IMR-90 (cell line): Measurements from ENCODE around the gene ZNF503. TPM values are rescaled to one million over a fixed set of nuclear protein-coding genes. Genes with fewer than 3 reads are reported as not detected.

ENCODE experiments used
- ATAC-seq: fragments of 200-7000 bp; cut with Tn5 transposase; 2 replicates; pipeline ENCODE4 v1.9.1; 2020; ENCODE audit warnings: low read depth, mild to moderate bottlenecking, moderate library complexity
- BruUV-seq: library from RNA; stranded (reverse); fragments of 400-500 nt; replicated peaks from 2 replicates; lab custom pipeline; 2021; lab: Mats Ljungman, UMichigan
- CTCF ChIA-PET: fragments of 300-600 bp; formaldehyde crosslinking; extraction: SDS; loops from one replicate; lab custom pipeline; 2021; ENCODE audit warnings: antibody characterized with exemption; lab: Yijun Ruan, JAX
- POLR2A ChIA-PET: fragments of 300-600 bp; sonication (Branson Sonifier 250); formaldehyde crosslinking; loops from one replicate; lab custom pipeline; 2022; ENCODE audit warnings: antibody characterized with exemption; ENCODE audit not compliant: unreplicated experiment; lab: Charles Lee
- DNase-seq: peaks from one replicate; pipeline ENCODE4 v3.0.0; 2013
- H2AFZ ChIP-seq: replicated peaks from 2 replicates; pipeline ENCODE3; 2013; ENCODE audit warnings: low read length, mild to moderate bottlenecking; ENCODE audit not compliant: poor library complexity
- H2AK5ac ChIP-seq: 2 replicates; pipeline ENCODE4 v1.6.1; 2013; ENCODE audit warnings: low read depth, low read length, inconsistent platforms
- H2AK9ac ChIP-seq: replicated peaks from 2 replicates; pipeline ENCODE3; 2013; ENCODE audit warnings: mild to moderate bottlenecking, low read depth, low read length, moderate library complexity; ENCODE audit not compliant: poor library complexity
- H2BK120ac ChIP-seq: 2 replicates; pipeline ENCODE4 v1.6.1; 2013; ENCODE audit warnings: low read depth, low read length, inconsistent platforms
- H2BK15ac ChIP-seq: 3 replicates; pipeline ENCODE4 v1.6.1; 2013; ENCODE audit warnings: low read depth, low read length, inconsistent platforms
- H2BK20ac ChIP-seq: 2 replicates; pipeline ENCODE4 v1.6.1; 2013; ENCODE audit warnings: low read depth, mild to moderate bottlenecking, inconsistent platforms, low read length, moderate library complexity
- H2BK5ac ChIP-seq: 2 replicates; pipeline ENCODE4 v1.6.1; 2013; ENCODE audit warnings: mild to moderate bottlenecking, low read depth, low read length, inconsistent platforms; ENCODE audit not compliant: poor library complexity, severe bottlenecking
- H3K14ac ChIP-seq: replicated peaks from 2 replicates; pipeline ENCODE4 v1.6.1; 2013; ENCODE audit warnings: low read depth, low read length, inconsistent platforms
- H3K18ac ChIP-seq: 2 replicates; pipeline ENCODE4 v1.6.1; 2013; ENCODE audit warnings: low read depth, low read length, control low read depth
- H3K23ac ChIP-seq: 2 replicates; pipeline ENCODE4 v1.6.1; 2013; ENCODE audit warnings: low read depth, low read length, inconsistent platforms
- H3K27ac ChIP-seq: 2 replicates; pipeline ENCODE4 v1.5.1; 2013; ENCODE audit warnings: mild to moderate bottlenecking, control low read depth, low read length; ENCODE audit not compliant: insufficient read depth
- H3K27me3 ChIP-seq: 2 replicates; pipeline ENCODE4 v1.6.1; 2013; ENCODE audit warnings: low read length; ENCODE audit not compliant: control insufficient read depth, insufficient read depth
- H3K36me3 ChIP-seq: 2 replicates; pipeline ENCODE4 v1.6.1; 2013; ENCODE audit warnings: low read length, mixed read lengths; ENCODE audit not compliant: control insufficient read depth, insufficient read depth
- H3K4ac ChIP-seq: 2 replicates; pipeline ENCODE4 v1.6.1; 2013; ENCODE audit warnings: low read depth, low read length, inconsistent platforms
- H3K4me1 ChIP-seq: 2 replicates; pipeline ENCODE4 v1.6.1; 2013; ENCODE audit warnings: low read length, mixed read lengths; ENCODE audit not compliant: control insufficient read depth, insufficient read depth
- H3K4me2 ChIP-seq: 2 replicates; pipeline ENCODE4 v1.6.1; 2013; ENCODE audit warnings: low read depth, mild to moderate bottlenecking, control low read depth, low read length, moderate library complexity
- H3K4me3 ChIP-seq: 2 replicates; pipeline ENCODE4 v1.5.1; 2013; ENCODE audit warnings: low read depth, mild to moderate bottlenecking, control low read depth, low read length, moderate library complexity; ENCODE audit not compliant: insufficient read depth
- H3K56ac ChIP-seq: 2 replicates; pipeline ENCODE4 v1.6.1; 2013; ENCODE audit warnings: low read length, inconsistent platforms; ENCODE audit not compliant: insufficient read depth; ENCODE audit errors: extremely low read depth
- H3K79me1 ChIP-seq, 2 experiments: 2 replicates each; pipeline ENCODE4 v1.6.1; 2013; ENCODE audit warnings: low read length in 2 of 2, inconsistent platforms in 1 of 2, low read depth in 1 of 2
- H3K9ac ChIP-seq: 2 replicates; pipeline ENCODE4 v1.6.1; 2013; ENCODE audit warnings: low read depth, low read length, control low read depth
- H3K9me1 ChIP-seq: 2 replicates; pipeline ENCODE4 v1.6.1; 2013; ENCODE audit warnings: low read length, inconsistent platforms; ENCODE audit not compliant: insufficient read depth
- H3K9me3 ChIP-seq: 2 replicates; pipeline ENCODE4 v1.6.1; 2013; ENCODE audit warnings: low read length; ENCODE audit not compliant: control insufficient read depth, insufficient read depth
- H4K20me1 ChIP-seq: 2 replicates; pipeline ENCODE4 v1.6.1; 2013; ENCODE audit warnings: low read length, inconsistent platforms; ENCODE audit not compliant: insufficient read depth
- H4K5ac ChIP-seq: 2 replicates; pipeline ENCODE4 v1.6.1; 2013; ENCODE audit warnings: mild to moderate bottlenecking, low read depth, low read length, control low read depth
- H4K8ac ChIP-seq, 2 experiments: 2 replicates each; pipeline ENCODE4 v1.6.1; 2013; ENCODE audit warnings: low read depth in 2 of 2, low read length in 2 of 2, control low read depth in 1 of 2, inconsistent platforms in 1 of 2
- H4K91ac ChIP-seq: 2 replicates; pipeline ENCODE4 v1.6.1; 2013; ENCODE audit warnings: low read depth, low read length, inconsistent platforms; ENCODE audit not compliant: insufficient read depth
- CEBPB ChIP-seq: IDR thresholded peaks from 2 replicates; pipeline ENCODE4 v1.6.1; 2012; ENCODE audit warnings: low read depth, low read length, improper control_type of control experiment
- FOS ChIP-seq: fragments of 150-350 bp; IDR thresholded peaks from 2 replicates; pipeline ENCODE4 v1.6.1; 2016; ENCODE audit warnings: low read depth, low read length
- MAFK ChIP-seq: IDR thresholded peaks from 2 replicates; pipeline ENCODE4 v1.6.1; 2012; ENCODE audit warnings: low read depth, low read length, improper control_type of control experiment
- MAZ ChIP-seq: IDR thresholded peaks from 2 replicates; pipeline ENCODE4 v1.6.1; 2012; ENCODE audit warnings: low read depth, mild to moderate bottlenecking, low read length, improper control_type of control experiment, moderate library complexity, borderline replicate concordance
- MXI1 ChIP-seq: IDR thresholded peaks from 2 replicates; pipeline ENCODE4 v1.6.1; 2012; ENCODE audit warnings: low read depth, mild to moderate bottlenecking, low read length, moderate library complexity, borderline replicate concordance
- NFE2L2 ChIP-seq: fragments of 150-350 bp; IDR thresholded peaks from 2 replicates; pipeline ENCODE4 v1.6.1; 2016; ENCODE audit warnings: low read depth, mild to moderate bottlenecking, low read length
- POLR2A ChIP-seq: IDR thresholded peaks from 2 replicates; pipeline ENCODE4 v1.6.1; 2012; ENCODE audit warnings: mild to moderate bottlenecking, low read depth, low read length
- RAD21 ChIP-seq: IDR thresholded peaks from 2 replicates; pipeline ENCODE4 v1.6.1; 2012; ENCODE audit warnings: low read length, improper control_type of control experiment
- RCOR1 ChIP-seq: IDR thresholded peaks from 2 replicates; pipeline ENCODE4 v1.6.1; 2012; ENCODE audit warnings: mild to moderate bottlenecking, low read length, improper control_type of control experiment; ENCODE audit not compliant: insufficient replicate concordance
- RFX5 ChIP-seq: IDR thresholded peaks from 2 replicates; pipeline ENCODE4 v1.8.0; 2012; ENCODE audit warnings: low read depth, mild to moderate bottlenecking, low read length, moderate library complexity
- SMC3 ChIP-seq: fragments of 150-350 bp; IDR thresholded peaks from 2 replicates; pipeline ENCODE4 v1.6.1; 2016; ENCODE audit warnings: low read depth, mild to moderate bottlenecking, antibody characterized with exemption, low read length, moderate library complexity
- WGBS, 2 experiments: methylation state at CpG; one replicate each; pipeline versions ENCODE4 v1.1.5 to v1.1.7; 2013; ENCODE audit warnings: missing lambda C conversion rate in 2 of 2; ENCODE audit not compliant: insufficient read length in 1 of 2; ENCODE audit errors: extremely low coverage in 2 of 2; 5-methylcytosine and 5-hydroxymethylcytosine counted together
- dilution Hi-C: fragments of 300-500 bp; cut with HindIII; formaldehyde crosslinking; loops from one replicate; pipeline ENCODE4 v1.14.3; 2018; ENCODE audit warnings: low sequenced_read_pairs; ENCODE audit not compliant: unreplicated experiment
- in situ Hi-C: fragments of 300-500 bp; cut with MboI; formaldehyde crosslinking; loops from 3 replicates; pipeline ENCODE4 v1.14.3; 2019; ENCODE audit warnings: low sequenced_read_pairs, inconsistent platforms, mixed read lengths
- intact Hi-C: fragments of 100-400 bp; cut with micrococcal nuclease; formaldehyde crosslinking; loops from 2 replicates; pipeline ENCODE4 v1.10.0; 2022
- polyA plus RNA-seq, 3 experiments: library from polyadenylated mRNA; depleted of rRNA; stranded (reverse); fragments of >200 nt; gene quantifications; 2 replicates each; pipeline ENCODE4 v1.2.3, GENCODE V29; 2012; ENCODE audit warnings: low replicate concordance in 1 of 3
- total RNA-seq: library from RNA; depleted of rRNA; stranded (reverse); fragments of >200 nt; gene quantifications from 2 replicates; pipeline ENCODE4 v1.2.3, GENCODE V29; 2012
- TF ChIP-seq, protein P1 (sequence below): fragments of 150-350 bp; IDR thresholded peaks from 2 replicates; pipeline ENCODE4 v1.6.1; 2016; ENCODE audit warnings: low read depth, mild to moderate bottlenecking, low read length, moderate library complexity, borderline replicate concordance
- TF ChIP-seq, protein P2 (sequence below): conservative IDR thresholded peaks from 2 replicates; pipeline ENCODE4 v1.5.1; 2012; ENCODE audit warnings: mild to moderate bottlenecking, low read depth, low read length, improper control_type of control experiment
- TF ChIP-seq, protein P3 (sequence below): fragments of 150-350 bp; IDR thresholded peaks from 2 replicates; pipeline ENCODE4 v1.6.1; 2017; ENCODE audit warnings: mild to moderate bottlenecking, antibody characterized with exemption, low read length, low read depth

Gene ZNF503
- total and polyA plus RNA-seq, 2 of the 4 experiments (the other 2 are of a cell fraction) = 0.36 to 5.8 TPM

DNA sequence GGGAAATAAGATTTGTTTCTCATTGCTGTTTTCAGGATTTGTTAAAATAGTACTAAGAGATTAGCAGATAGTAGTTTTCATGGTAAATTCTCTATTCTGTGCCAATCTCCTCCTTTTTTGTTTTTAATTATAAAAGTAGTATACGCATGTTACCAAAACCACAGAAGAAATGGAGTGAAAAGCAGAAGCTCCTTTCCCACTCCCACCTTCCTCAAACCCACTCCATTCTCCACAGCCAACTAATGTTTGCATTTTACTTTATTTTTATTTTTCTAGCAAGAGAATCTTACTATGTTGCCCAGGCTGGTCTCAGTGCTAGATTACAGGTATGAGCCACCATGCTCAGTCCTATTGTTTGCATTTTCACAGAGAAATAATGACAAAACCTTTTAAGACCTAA is 25.3 kb upstream of the ZNF503 start:
- dilution Hi-C loops = no loop called here
- no peak overlapping the region for H4K91ac ChIP-seq
- H2AK5ac ChIP-seq = no peak overlapping the region
- H3K14ac ChIP-seq = no peak overlapping the region
- no peak overlapping the region for H4K5ac ChIP-seq
- in situ Hi-C loops = no loop called here
- no peak overlapping the region for H3K23ac ChIP-seq
- H4K8ac ChIP-seq = no peak overlapping the region
- no peak overlapping the region for H3K56ac ChIP-seq
- H4K20me1 ChIP-seq = no peaks in the 10 kb centered on the region
- H3K27ac ChIP-seq = no peak overlapping the region
- H3K4me1 ChIP-seq = peaks cover 6% of the 10 kb centered on the region; the same call in 1 of the 2 replicates
- TF ChIP-seq FOS (no peak), MXI1 (no peak), NFE2L2 (no peak), MAZ (no peak), RAD21 (no peak), MAFK (no peak), SMC3 (no peak), RFX5 (no peak), CEBPB (no peak), RCOR1 (no peak), POLR2A (no peak)
- TF ChIP-seq, protein P1, sequence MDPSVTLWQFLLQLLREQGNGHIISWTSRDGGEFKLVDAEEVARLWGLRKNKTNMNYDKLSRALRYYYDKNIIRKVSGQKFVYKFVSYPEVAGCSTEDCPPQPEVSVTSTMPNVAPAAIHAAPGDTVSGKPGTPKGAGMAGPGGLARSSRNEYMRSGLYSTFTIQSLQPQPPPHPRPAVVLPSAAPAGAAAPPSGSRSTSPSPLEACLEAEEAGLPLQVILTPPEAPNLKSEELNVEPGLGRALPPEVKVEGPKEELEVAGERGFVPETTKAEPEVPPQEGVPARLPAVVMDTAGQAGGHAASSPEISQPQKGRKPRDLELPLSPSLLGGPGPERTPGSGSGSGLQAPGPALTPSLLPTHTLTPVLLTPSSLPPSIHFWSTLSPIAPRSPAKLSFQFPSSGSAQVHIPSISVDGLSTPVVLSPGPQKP = no peak
- TF ChIP-seq, protein P2, sequence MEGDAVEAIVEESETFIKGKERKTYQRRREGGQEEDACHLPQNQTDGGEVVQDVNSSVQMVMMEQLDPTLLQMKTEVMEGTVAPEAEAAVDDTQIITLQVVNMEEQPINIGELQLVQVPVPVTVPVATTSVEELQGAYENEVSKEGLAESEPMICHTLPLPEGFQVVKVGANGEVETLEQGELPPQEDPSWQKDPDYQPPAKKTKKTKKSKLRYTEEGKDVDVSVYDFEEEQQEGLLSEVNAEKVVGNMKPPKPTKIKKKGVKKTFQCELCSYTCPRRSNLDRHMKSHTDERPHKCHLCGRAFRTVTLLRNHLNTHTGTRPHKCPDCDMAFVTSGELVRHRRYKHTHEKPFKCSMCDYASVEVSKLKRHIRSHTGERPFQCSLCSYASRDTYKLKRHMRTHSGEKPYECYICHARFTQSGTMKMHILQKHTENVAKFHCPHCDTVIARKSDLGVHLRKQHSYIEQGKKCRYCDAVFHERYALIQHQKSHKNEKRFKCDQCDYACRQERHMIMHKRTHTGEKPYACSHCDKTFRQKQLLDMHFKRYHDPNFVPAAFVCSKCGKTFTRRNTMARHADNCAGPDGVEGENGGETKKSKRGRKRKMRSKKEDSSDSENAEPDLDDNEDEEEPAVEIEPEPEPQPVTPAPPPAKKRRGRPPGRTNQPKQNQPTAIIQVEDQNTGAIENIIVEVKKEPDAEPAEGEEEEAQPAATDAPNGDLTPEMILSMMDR = no peak
- TF ChIP-seq, protein P3, sequence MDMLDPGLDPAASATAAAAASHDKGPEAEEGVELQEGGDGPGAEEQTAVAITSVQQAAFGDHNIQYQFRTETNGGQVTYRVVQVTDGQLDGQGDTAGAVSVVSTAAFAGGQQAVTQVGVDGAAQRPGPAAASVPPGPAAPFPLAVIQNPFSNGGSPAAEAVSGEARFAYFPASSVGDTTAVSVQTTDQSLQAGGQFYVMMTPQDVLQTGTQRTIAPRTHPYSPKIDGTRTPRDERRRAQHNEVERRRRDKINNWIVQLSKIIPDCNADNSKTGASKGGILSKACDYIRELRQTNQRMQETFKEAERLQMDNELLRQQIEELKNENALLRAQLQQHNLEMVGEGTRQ = no peak
- H3K36me3 ChIP-seq = no peaks in the 10 kb centered on the region
- no CpG with 5 or more reads among the region's 1 CpG for WGBS, 2 experiments
- H2AFZ ChIP-seq = no peak overlapping the region
- ChIA-PET POLR2A (no interaction called here), CTCF (no interaction called here)
- no TSS peak for BruUV-seq
- H3K9ac ChIP-seq = no peak overlapping the region
- H2BK15ac ChIP-seq = no peak overlapping the region
- intact Hi-C loops = no loop called here
- DNase-seq (no peak), ATAC-seq (no peak)
- no peak overlapping the region for H2BK20ac ChIP-seq
- no peaks in the 10 kb centered on the region for H3K9me1 ChIP-seq
- H3K4me3 ChIP-seq = no peak overlapping the region
- no peaks in the 10 kb centered on the region for H3K79me1 ChIP-seq
- H3K4ac ChIP-seq = no peak overlapping the region
- H3K9me3 ChIP-seq = no peaks in the 10 kb centered on the region
- H3K27me3 ChIP-seq = peaks cover 3% of the 10 kb centered on the region; the same call in 1 of the 2 replicates
- H2AK9ac ChIP-seq = no peak overlapping the region
- H3K4me2 ChIP-seq = no peak overlapping the region
- H2BK5ac ChIP-seq = no peak overlapping the region
- no peak overlapping the region for H2BK120ac ChIP-seq
- H3K18ac ChIP-seq = no peak overlapping the region
